Liver (tissue), 9 donors: ENCODE measurements around the gene SLC38A2. TPM values are rescaled to one million over a fixed set of nuclear protein-coding genes. Genes with fewer than 3 reads are reported as not detected.

Experiments
- DNase-seq: peaks from one replicate; pipeline ENCODE4 v3.0.0-alpha.2; 2017; ENCODE audit warnings: low spot score
- H3K27ac ChIP-seq, 2 donors: one replicate each; pipeline ENCODE4 v1.7.0; 2013; ENCODE audit warnings: inconsistent platforms in 2 of 2, low read length in 2 of 2, control low read depth in 1 of 2, low read depth in 1 of 2, mild to moderate bottlenecking in 1 of 2
- H3K27me3 ChIP-seq, 4 donors: one replicate each; pipeline versions ENCODE4 v1.6.1 to v1.7.0; 2013; ENCODE audit warnings: low read length in 3 of 4, inconsistent platforms in 1 of 4, mild to moderate bottlenecking in 1 of 4, moderate library complexity in 1 of 4; ENCODE audit not compliant: control insufficient read depth in 4 of 4, insufficient read depth in 4 of 4
- H3K36me3 ChIP-seq, 4 donors: one replicate each; pipeline versions ENCODE4 v1.6.1 to v1.7.0; 2013; ENCODE audit warnings: low read length in 3 of 4, mild to moderate bottlenecking in 3 of 4, low read depth in 1 of 4, moderate library complexity in 1 of 4; ENCODE audit not compliant: control insufficient read depth in 4 of 4, insufficient read depth in 3 of 4
- H3K4me1 ChIP-seq, 4 donors: one replicate each; pipeline versions ENCODE4 v1.6.1 to v1.7.0; 2013; ENCODE audit warnings: low read length in 3 of 4, mild to moderate bottlenecking in 3 of 4, moderate library complexity in 1 of 4; ENCODE audit not compliant: control insufficient read depth in 4 of 4, insufficient read depth in 4 of 4
- H3K4me3 ChIP-seq, 3 donors: one replicate each; pipeline versions ENCODE4 v1.6.1 to v1.7.0; 2013; ENCODE audit warnings: low read length in 3 of 3, control low read depth in 1 of 3, low read depth in 1 of 3, mild to moderate bottlenecking in 1 of 3
- H3K9ac ChIP-seq, 2 donors: one replicate each; pipeline ENCODE4 v1.7.0; 2013; ENCODE audit warnings: low read length in 2 of 2, mild to moderate bottlenecking in 2 of 2, moderate library complexity in 2 of 2, control low read depth in 1 of 2, low read depth in 1 of 2
- H3K9me3 ChIP-seq, 4 donors: one replicate each; pipeline versions ENCODE4 v1.6.1 to v1.7.0; 2013; ENCODE audit warnings: low read length in 3 of 4; ENCODE audit not compliant: control insufficient read depth in 4 of 4
- ATF3 ChIP-seq: IDR thresholded peaks from 2 replicates; pipeline ENCODE4 v1.6.1; 2016; ENCODE audit warnings: antibody characterized with exemption
- CTCF ChIP-seq: fragments of 150-350 bp; IDR thresholded peaks from 2 replicates; pipeline ENCODE4 v1.5.1; 2017; ENCODE audit warnings: improper control_type of control experiment, low read depth, low read length; ENCODE audit not compliant: missing input control
- EGR1 ChIP-seq, 2 donors: IDR thresholded peaks; 2 replicates each; pipeline ENCODE4 v1.6.1; 2016 to 2018; ENCODE audit warnings: antibody characterized with exemption in 2 of 2, low read depth in 2 of 2
- FOXA1 ChIP-seq: IDR thresholded peaks from 2 replicates; pipeline ENCODE4 v1.6.1; 2016; ENCODE audit warnings: antibody characterized with exemption
- FOXA2 ChIP-seq: IDR thresholded peaks from 2 replicates; pipeline ENCODE4 v1.6.1; 2016; ENCODE audit warnings: antibody characterized with exemption
- GABPA ChIP-seq, 2 donors: IDR thresholded peaks in 1 of 2; conservative IDR thresholded peaks in 1 of 2; 2 replicates each; pipeline ENCODE4 v1.6.1; 2016; ENCODE audit warnings: antibody characterized with exemption in 2 of 2, mild to moderate bottlenecking in 1 of 2, moderate library complexity in 1 of 2
- HNF4A ChIP-seq, 2 donors: conservative IDR thresholded peaks; 2 replicates each; pipeline ENCODE4 v1.6.1; 2016; ENCODE audit warnings: antibody characterized with exemption in 2 of 2, mild to moderate bottlenecking in 2 of 2
- HNF4G ChIP-seq: IDR thresholded peaks from 2 replicates; pipeline ENCODE4 v1.6.1; 2016; ENCODE audit warnings: antibody characterized with exemption
- JUND ChIP-seq, 2 donors: IDR thresholded peaks; 2 replicates each; pipeline ENCODE4 v1.6.1; 2016; ENCODE audit warnings: antibody characterized with exemption in 2 of 2
- MAX ChIP-seq: IDR thresholded peaks from 2 replicates; pipeline ENCODE4 v1.6.1; 2016; ENCODE audit warnings: antibody characterized with exemption
- NR2F2 ChIP-seq: IDR thresholded peaks from 2 replicates; pipeline ENCODE4 v1.6.1; 2016; ENCODE audit warnings: antibody characterized with exemption
- RAD21 ChIP-seq, 2 donors: IDR thresholded peaks; 2 replicates each; pipeline ENCODE4 v1.6.1; 2016; ENCODE audit warnings: antibody characterized with exemption in 2 of 2, mild to moderate bottlenecking in 2 of 2
- REST ChIP-seq: IDR thresholded peaks from 2 replicates; pipeline ENCODE4 v1.6.1; 2016; ENCODE audit warnings: antibody characterized with exemption, mild to moderate bottlenecking
- RXRA ChIP-seq, 2 donors: IDR thresholded peaks; 2 replicates each; pipeline ENCODE4 v1.6.1; 2017 to 2018; ENCODE audit warnings: antibody characterized with exemption in 2 of 2, mild to moderate bottlenecking in 1 of 2
- SP1 ChIP-seq: IDR thresholded peaks from 2 replicates; pipeline ENCODE4 v1.6.1; 2018; ENCODE audit warnings: antibody characterized with exemption, mild to moderate bottlenecking
- TAF1 ChIP-seq: conservative IDR thresholded peaks from 2 replicates; pipeline ENCODE4 v1.6.1; 2016; ENCODE audit warnings: antibody characterized with exemption, mild to moderate bottlenecking
- YY1 ChIP-seq: IDR thresholded peaks from 2 replicates; pipeline ENCODE4 v1.6.1; 2016; ENCODE audit warnings: antibody characterized with exemption, mild to moderate bottlenecking
- ZBTB33 ChIP-seq: IDR thresholded peaks from 2 replicates; pipeline ENCODE4 v1.6.1; 2016; ENCODE audit warnings: antibody characterized with exemption
- WGBS: extraction: QIAGEN DNeasy Blood & Tissue Kit; methylation state at CpG from one replicate; pipeline ENCODE4 v1.1.7; 2013; 5-methylcytosine and 5-hydroxymethylcytosine counted together
- polyA plus RNA-seq, 2 donors: library from polyadenylated mRNA; stranded (reverse) in 1 of 2; unstranded in 1 of 2; fragments of 200-250 nt in 1 of 2; fragments of >200 nt in 1 of 2; fragmentation: Nextera tagmentation in 1 of 2; extraction: Ambion mirVana in 1 of 2; gene quantifications; one replicate each; pipeline versions ENCODE4 v1.2.1 to v1.2.3, GENCODE V29; 2013 to 2015
- total RNA-seq, 2 donors: library from RNA; depleted of rRNA; stranded (reverse); fragments of >200 nt; gene quantifications; one replicate each; pipeline ENCODE4 v1.2.3, GENCODE V29; 2014
- donor health status: healthy.
- donor health status: healthy.
- donor health status: healthy.
- donor health status: healthy.
- donor health status: healthy.

The SLC38A2 gene
- total and polyA plus RNA-seq, 4 donors: 50.6 to 472 (median 97.4) TPM

GRCh38 chr12:46378530-46378929 lies 6.0 kb upstream of the SLC38A2 start:
- H3K4me3 ChIP-seq: no peak overlapping the region
- H3K27ac ChIP-seq: no peak overlapping the region
- no peaks in the 10 kb centered on the region for H3K9me3 ChIP-seq
- H3K4me1 ChIP-seq: peaks cover 2 to 28% (median 10%) of the 10 kb centered on the region in 4 donors
- H3K9ac ChIP-seq: no peak overlapping the region
- no peak for DNase-seq
- H3K36me3 ChIP-seq: no peaks in the 10 kb centered on the region
- WGBS: 100% methylated on average over 1 of the region's 1 CpG
- no peak for TF ChIP-seq ZBTB33
- no peak for TF ChIP-seq TAF1
- no peak for TF ChIP-seq MAX
- TF ChIP-seq YY1: no peak
- TF ChIP-seq HNF4A (conservative IDR thresholded peaks at IDR 0.05): no peak
- no peak for TF ChIP-seq REST
- TF ChIP-seq JUND (IDR thresholded peaks at IDR 0.05): no peak
- no peaks in the 10 kb centered on the region for H3K27me3 ChIP-seq

- no peak for DNase-seq
- Histone ChIP-seq H3K27me3 (no peaks in the 10 kb centered on the region), H3K27ac (no peak overlapping the region), H3K9ac (no peak overlapping the region), H3K36me3 (no peaks in the 10 kb centered on the region), H3K4me3 (no peak overlapping the region), H3K4me1 (peaks cover 2 to 29% (median 10%) of the 10 kb centered on the region in 4 donors), H3K9me3 (no peaks in the 10 kb centered on the region)
- TF ChIP-seq EGR1 (IDR thresholded peaks at IDR 0.05; ENCODE audit: low read depth in 2 of 2) (no peak), NR2F2 (no peak), JUND (IDR thresholded peaks at IDR 0.05) (no peak)
- 91% methylated on average over 3 of the region's 3 CpGs for WGBS
Observed at GRCh38 chr12:46377678-46378077, 5.1 kb upstream of the SLC38A2 start.

GRCh38 chr12:46376579-46376978 lies 4.0 kb upstream of the SLC38A2 start:
- Histone ChIP-seq H3K36me3 (no peaks in the 10 kb centered on the region), H3K4me1 (peaks cover 2 to 25% (median 9%) of the 10 kb centered on the region in 4 donors), H3K27ac (peak overlapping the region in 1 of 2 donors; percentile 33), H3K9me3 (no peaks in the 10 kb centered on the region), H3K27me3 (no peaks in the 10 kb centered on the region), H3K4me3 (no peak overlapping the region), H3K9ac (no peak overlapping the region)
- 91% methylated on average over 1 of the region's 1 CpG for WGBS
- DNase-seq: no peak
- TF ChIP-seq HNF4G (peak; percentile 46), GABPA (IDR thresholded peaks at IDR 0.05 in 1 of 2, conservative IDR thresholded peaks at IDR 0.05 in 1 of 2) (no peak), HNF4A (conservative IDR thresholded peaks at IDR 0.05) (peak; percentile 74 to 82), ZBTB33 (peak; percentile 20), JUND (IDR thresholded peaks at IDR 0.05) (peak in 1 of 2 donors; percentile 52), MAX (peak; percentile 42), SP1 (peak; percentile 60), YY1 (peak; percentile 49), EGR1 (IDR thresholded peaks at IDR 0.05; ENCODE audit: low read depth in 2 of 2) (no peak), RXRA (IDR thresholded peaks at IDR 0.05) (peak; percentile 51 to 71), ATF3 (no peak), CTCF (no peak), FOXA1 (no peak), FOXA2 (peak; percentile 25), NR2F2 (no peak), RAD21 (IDR thresholded peaks at IDR 0.05) (peak in 1 of 2 donors; percentile 41), TAF1 (no peak)
